Parathyroid adenoma (tissue), 2 donors: ENCODE measurements around the gene ITGAD.

Source experiments
- H2AFZ ChIP-seq: fragments of 300-600 bp; sonication (generic); one replicate; pipeline ENCODE4 v1.7.0; 2017; ENCODE audit warnings: antibody characterized with exemption, mild to moderate bottlenecking
- H3K27ac ChIP-seq: fragments of 300-600 bp; sonication (generic); one replicate; pipeline ENCODE4 v1.7.0; 2017
- H3K27me3 ChIP-seq: fragments of 300-600 bp; sonication (generic); one replicate; pipeline ENCODE4 v1.7.0; 2017; ENCODE audit warnings: low read length; ENCODE audit not compliant: control insufficient read depth, insufficient read depth
- H3K36me3 ChIP-seq: fragments of 300-600 bp; sonication (generic); one replicate; pipeline ENCODE4 v1.7.0; 2017; ENCODE audit warnings: low read length; ENCODE audit not compliant: control insufficient read depth, insufficient read depth
- H3K4me1 ChIP-seq: fragments of 300-600 bp; sonication (generic); one replicate; pipeline ENCODE4 v1.7.0; 2017; ENCODE audit warnings: control low read depth
- H3K4me2 ChIP-seq: fragments of 300-600 bp; sonication (generic); one replicate; pipeline ENCODE4 v1.7.0; 2017; ENCODE audit warnings: low read length
- H3K4me3 ChIP-seq: fragments of 300-600 bp; sonication (generic); one replicate; pipeline ENCODE4 v1.7.0; 2017; ENCODE audit warnings: low read depth, low read length
- H3K79me2 ChIP-seq: fragments of 300-600 bp; sonication (generic); one replicate; pipeline ENCODE4 v1.7.0; 2017; ENCODE audit warnings: control low read depth
- H3K9ac ChIP-seq: fragments of 300-600 bp; sonication (generic); one replicate; pipeline ENCODE4 v1.7.0; 2017; ENCODE audit warnings: mild to moderate bottlenecking
- H3K9me3 ChIP-seq: fragments of 300-600 bp; sonication (generic); one replicate; pipeline ENCODE4 v1.7.0; 2017; ENCODE audit warnings: low read length; ENCODE audit not compliant: control insufficient read depth
- TF ChIP-seq, protein P1 (sequence below): fragments of 300-600 bp; sonication (generic); IDR thresholded peaks from one replicate; pipeline ENCODE4 v1.7.0; 2017; ENCODE audit warnings: antibody characterized with exemption, mild to moderate bottlenecking
- donor health status: primary hyperparathyroidism.

ITGAD gene

DNA sequence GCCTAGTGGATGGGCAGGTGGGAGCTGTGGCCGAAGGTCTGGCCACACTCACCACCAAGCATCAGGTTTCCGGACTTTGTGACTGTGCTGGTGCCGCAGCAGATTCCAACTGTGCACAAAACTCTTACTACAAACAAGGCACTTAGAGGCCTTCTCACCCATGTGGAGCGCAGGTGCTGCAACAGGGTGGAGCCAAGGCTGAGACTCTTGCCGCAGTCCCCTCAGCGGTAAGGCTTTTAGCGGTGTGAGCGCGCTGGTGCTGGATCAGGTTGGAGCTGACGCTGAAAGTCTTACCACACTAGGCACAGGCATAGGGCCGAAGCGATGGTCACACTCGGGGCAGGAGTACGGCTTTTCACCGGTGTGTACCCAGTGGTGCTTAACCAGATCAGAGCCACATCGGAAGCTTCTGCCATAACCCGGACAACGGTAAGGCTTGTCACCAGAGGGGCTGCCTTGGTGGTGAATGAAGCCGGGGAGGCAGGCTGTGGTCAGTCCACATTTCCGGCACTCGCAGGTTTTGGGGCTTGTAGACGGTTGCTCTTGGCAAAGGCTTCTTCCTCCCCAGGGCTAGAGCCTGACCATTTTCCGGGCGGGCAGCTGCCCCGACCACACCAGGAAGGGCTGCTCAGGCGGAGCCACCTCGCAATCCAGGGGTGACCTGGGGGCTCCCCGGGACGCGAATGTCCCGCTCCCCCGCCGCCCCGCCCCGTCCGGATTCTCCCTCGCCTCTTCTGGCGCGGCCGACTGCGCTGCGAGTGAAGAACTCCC lies 65.1 kb downstream of the ITGAD start:
- H3K4me3 ChIP-seq = peak overlapping the region; percentile 88
- no peaks in the 10 kb centered on the region for H3K9me3 ChIP-seq
- H2AFZ ChIP-seq = peak overlapping the region; percentile 90
- peak overlapping the region; percentile 98 for H3K27ac ChIP-seq
- H3K36me3 ChIP-seq = no peaks in the 10 kb centered on the region
- peaks cover 24% of the 10 kb centered on the region for H3K4me1 ChIP-seq
- H3K9ac ChIP-seq = peak overlapping the region; percentile 46
- no peaks in the 10 kb centered on the region for H3K27me3 ChIP-seq
- H3K4me2 ChIP-seq = peak overlapping the region; percentile 62
- H3K79me2 ChIP-seq = peaks cover 21% of the 10 kb centered on the region
- TF ChIP-seq, protein P1, sequence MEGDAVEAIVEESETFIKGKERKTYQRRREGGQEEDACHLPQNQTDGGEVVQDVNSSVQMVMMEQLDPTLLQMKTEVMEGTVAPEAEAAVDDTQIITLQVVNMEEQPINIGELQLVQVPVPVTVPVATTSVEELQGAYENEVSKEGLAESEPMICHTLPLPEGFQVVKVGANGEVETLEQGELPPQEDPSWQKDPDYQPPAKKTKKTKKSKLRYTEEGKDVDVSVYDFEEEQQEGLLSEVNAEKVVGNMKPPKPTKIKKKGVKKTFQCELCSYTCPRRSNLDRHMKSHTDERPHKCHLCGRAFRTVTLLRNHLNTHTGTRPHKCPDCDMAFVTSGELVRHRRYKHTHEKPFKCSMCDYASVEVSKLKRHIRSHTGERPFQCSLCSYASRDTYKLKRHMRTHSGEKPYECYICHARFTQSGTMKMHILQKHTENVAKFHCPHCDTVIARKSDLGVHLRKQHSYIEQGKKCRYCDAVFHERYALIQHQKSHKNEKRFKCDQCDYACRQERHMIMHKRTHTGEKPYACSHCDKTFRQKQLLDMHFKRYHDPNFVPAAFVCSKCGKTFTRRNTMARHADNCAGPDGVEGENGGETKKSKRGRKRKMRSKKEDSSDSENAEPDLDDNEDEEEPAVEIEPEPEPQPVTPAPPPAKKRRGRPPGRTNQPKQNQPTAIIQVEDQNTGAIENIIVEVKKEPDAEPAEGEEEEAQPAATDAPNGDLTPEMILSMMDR = no peak

DNA sequence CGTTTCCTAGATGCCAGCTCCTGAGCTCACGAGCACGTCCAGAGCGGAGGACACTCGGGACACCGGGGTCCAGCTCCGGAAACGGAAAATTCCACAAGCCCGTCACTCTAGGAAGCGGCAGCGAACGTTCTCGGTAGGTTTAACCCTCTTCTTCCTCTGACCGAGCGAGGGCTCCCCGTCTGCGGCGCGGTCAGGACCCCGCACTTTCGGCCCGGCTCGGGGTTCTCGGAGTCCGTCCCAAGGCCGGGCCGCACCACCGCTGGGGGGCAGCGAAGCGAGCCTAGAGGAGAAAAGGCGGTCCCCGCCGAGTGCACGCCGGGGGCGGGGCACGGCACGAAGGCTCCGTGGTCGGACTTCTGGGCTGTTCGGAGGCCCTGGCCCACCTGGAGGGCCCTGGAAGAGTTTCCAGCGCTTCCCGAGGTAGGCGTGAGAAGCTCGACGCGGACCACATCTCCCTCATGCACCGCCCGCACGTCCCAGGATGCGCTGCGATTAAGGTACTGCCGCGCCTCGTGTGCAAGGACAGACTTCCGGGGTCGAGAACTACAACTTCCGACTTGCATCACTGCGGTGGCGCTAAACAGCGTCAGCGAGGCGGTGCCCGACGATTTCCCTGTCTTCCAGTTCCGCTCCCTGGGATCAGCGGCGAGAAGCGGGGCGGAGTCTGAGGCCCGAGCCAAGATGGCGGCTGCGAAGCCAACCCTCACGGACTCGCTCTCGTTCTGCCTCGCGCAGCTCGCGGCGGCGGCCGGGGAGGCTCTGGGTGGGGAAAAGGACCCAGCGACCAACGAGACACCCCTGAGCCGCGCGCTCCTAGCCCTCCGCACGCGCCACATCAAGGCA lies 65.9 kb downstream of the ITGAD start, which contains the start of gene ARMC5:
ARMC5 (plus strand) TSS at position 658 of the 843 bp plus-strand sequence; CDS start at position 682, 24 bp downstream.
- Histone ChIP-seq H3K27me3 (no peaks in the 10 kb centered on the region), H3K4me2 (peak within 1 kb of the TSS; percentile 89), H3K4me3 (peak within 1 kb of the TSS; percentile 88), H3K36me3 (no peaks in the 10 kb centered on the region), H3K27ac (peak within 1 kb of the TSS; percentile 98), H3K9me3 (no peaks in the 10 kb centered on the region), H2AFZ (peak within 1 kb of the TSS; percentile 90), H3K79me2 (peaks cover 17% of the 10 kb centered on the region), H3K9ac (peak within 1 kb of the TSS; percentile 46), H3K4me1 (peaks cover 17% of the 10 kb centered on the region)
- TF ChIP-seq, protein P1 = peak; percentile 71

DNA sequence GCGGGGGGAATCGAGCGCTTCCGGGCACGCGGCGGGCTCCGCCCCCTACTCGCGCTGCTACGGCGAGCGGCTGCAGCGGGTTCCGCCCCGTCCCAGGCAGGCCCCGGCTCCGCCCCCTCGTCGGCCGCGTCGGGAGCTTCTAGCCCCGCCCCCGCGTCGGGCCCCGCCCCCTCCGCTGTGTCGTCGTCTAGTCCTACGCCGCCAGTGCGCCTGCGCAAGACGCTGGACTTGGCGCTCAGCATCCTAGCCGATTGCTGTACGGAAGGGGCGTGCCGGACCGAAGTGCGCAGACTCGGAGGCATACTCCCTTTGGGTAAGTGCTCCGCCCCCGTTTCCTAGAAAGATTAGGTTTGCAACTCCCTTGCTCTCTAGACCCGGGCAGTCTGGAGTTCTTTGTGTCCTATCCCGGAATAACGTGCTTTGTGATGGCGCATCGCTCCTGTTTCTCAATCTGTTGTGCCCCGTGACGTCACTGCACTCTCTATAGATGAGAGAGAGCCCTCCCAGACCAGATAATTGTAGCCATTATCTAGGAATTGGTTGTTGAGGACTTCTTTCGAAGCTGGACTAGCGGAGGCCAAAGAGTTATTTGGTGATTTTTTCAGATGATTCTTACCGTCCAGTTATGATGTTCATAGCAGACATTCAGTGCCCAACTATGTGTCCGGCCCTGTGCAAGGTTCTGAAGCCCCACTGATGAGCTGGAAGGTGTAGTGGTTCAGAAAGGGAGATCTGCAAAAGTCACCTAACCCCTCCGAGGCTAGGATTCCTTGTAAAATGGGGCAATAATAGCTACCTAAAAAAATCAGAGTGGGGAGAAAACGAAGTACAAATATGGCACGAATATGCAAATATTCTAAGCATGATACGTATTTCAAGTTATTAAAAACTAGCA lies 66.8 kb downstream of the ITGAD start:
- H2AFZ ChIP-seq = peak overlapping the region; percentile 90
- H3K27ac ChIP-seq = peak overlapping the region; percentile 98
- H3K36me3 ChIP-seq = no peaks in the 10 kb centered on the region
- peak overlapping the region; percentile 88 for H3K4me3 ChIP-seq
- peak overlapping the region; percentile 46 for H3K9ac ChIP-seq
- H3K4me2 ChIP-seq = peak overlapping the region; percentile 89
- H3K9me3 ChIP-seq = no peaks in the 10 kb centered on the region
- TF ChIP-seq, protein P1 = no peak
- H3K79me2 ChIP-seq = peaks cover 14% of the 10 kb centered on the region
- peaks cover 17% of the 10 kb centered on the region for H3K4me1 ChIP-seq
- H3K27me3 ChIP-seq = no peaks in the 10 kb centered on the region

DNA sequence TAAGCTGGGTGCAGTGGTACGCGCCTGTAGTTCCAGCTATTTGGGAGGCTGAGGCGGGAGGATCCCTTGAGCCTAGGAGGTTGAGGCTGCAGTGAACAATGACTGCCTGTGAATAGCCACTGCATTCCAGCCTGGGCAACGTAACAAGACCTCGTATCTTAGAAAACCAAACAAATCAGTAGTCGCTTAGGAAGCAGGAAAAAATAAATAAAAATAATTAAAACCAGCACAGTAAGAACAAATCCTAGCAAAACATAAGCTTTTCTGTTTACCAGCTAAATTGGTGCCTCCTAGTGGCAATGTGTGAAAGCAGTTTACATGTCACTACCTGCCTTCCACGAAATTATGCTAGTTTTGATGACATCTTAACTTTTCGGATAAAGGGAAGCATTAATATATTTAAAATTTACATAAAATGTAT lies 67.5 kb downstream of the ITGAD start:
- Histone ChIP-seq H3K27ac (peak overlapping the region; percentile 98), H3K9ac (no peak overlapping the region), H3K4me1 (peaks cover 13% of the 10 kb centered on the region), H3K4me3 (peak overlapping the region; percentile 88), H3K36me3 (no peaks in the 10 kb centered on the region), H3K27me3 (no peaks in the 10 kb centered on the region), H3K9me3 (no peaks in the 10 kb centered on the region), H2AFZ (peak overlapping the region; percentile 90), H3K4me2 (peak overlapping the region; percentile 89), H3K79me2 (peaks cover 10% of the 10 kb centered on the region)
- TF ChIP-seq, protein P1 = peak; percentile 74
